GM13977 (cell line): ENCODE measurements around the gene LHB.
A peak's percentile ranks its signal among the peaks of the same experiment; 100 is the strongest.

Source experiments
- DNase-seq: peaks from one replicate; pipeline ENCODE4 v3.0.0; 2012; ENCODE audit warnings: low spot score
- CTCF ChIP-seq: IDR thresholded peaks from 2 replicates; pipeline ENCODE4 v1.5.1; 2012; ENCODE audit warnings: mild to moderate bottlenecking, control low read depth; ENCODE audit not compliant: insufficient read depth; ENCODE audit errors: extremely low read depth, missing control alignments
- in situ Hi-C: fragments of 300-500 bp; cut with MboI; formaldehyde crosslinking; loops from one replicate; pipeline ENCODE4 v1.12.0; 2022; ENCODE audit warnings: low sequenced_read_pairs, low pct_unique_long_range_greater_than_20kb, mixed read lengths, inconsistent platforms; ENCODE audit not compliant: unreplicated experiment

LHB gene

DNA sequence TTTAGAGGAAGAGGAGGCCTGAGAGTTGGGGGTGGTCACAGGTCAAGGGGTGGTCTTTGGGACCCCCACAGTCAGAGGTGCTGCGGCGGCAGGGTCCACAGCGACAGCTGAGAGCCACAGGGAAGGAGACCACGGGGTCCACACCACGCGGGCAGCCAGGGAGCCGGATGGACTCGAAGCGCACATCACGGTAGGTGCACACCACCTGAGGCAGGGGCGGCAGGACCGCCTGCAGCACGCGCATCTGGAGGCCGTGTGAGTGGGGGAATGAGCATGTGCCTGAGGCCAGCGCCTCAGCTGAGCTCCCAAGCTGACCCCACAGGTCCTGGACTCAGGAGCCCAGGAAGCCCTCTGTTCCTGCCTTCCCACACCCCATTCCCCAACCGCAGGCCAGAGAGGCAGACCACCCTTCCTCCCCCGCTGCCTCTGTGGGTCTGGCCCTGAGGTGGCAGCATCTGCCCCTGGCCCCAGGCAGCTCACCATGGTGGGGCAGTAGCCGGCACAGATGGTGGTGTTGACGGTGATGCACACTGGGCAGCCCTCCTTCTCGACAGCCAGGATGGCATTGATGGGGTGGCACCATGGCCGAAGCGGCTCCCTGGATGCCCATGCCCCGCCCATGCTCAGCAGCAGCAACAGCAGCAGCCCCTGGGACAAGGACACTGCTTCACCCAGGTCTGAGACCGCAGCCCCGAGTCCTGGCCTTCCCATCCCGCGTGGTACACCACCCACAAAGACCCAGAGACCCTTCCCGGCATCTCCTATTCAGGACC, 638 bp downstream of the LHB start:
- TF ChIP-seq CTCF = no peak
- in situ Hi-C loops = no loop called here
- no peak for DNase-seq

DNA sequence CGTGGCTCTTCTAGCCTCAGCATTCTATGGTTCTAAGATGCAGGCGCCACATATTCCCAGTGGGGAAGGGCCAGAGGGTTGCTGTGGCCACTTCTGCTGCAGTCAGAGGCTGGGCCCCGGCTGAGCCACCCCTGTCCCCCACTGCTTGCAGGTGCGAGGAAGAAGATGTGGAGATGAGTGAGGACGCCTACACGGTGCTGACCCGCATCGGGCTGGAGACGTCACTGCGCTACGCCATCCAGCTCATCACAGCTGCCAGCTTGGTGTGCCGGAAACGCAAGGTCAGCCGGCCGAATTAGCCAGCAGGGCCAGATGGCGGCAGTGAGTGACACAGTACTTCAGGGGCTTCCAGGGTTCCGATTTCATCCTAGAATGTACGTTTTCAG, 2.0 kb downstream of the LHB start:
- in situ Hi-C loops = no loop called here
- DNase-seq = peak; percentile 8
- no peak for TF ChIP-seq CTCF

- no peak for DNase-seq
- no peak for TF ChIP-seq CTCF
- in situ Hi-C loops = no loop called here
These were observed 2.6 kb downstream of the LHB start for GRCh38 chr19:49014123-49014869.

GRCh38 chr19:49011194-49011593, 5.7 kb downstream of the LHB start:
- no peak for TF ChIP-seq CTCF
- in situ Hi-C loops = no loop called here

GRCh38 chr19:49010453-49010852, 6.4 kb downstream of the LHB start:
- DNase-seq = no peak
- in situ Hi-C loops = no loop called here

More at GRCh38 chr19:49011194-49011593, 5.7 kb downstream of the LHB start:
- no peak for DNase-seq

GRCh38 chr19:49009828-49010227, 7.1 kb downstream of the LHB start:
- in situ Hi-C loops = no loop called here
- no peak for TF ChIP-seq CTCF
- no peak for DNase-seq

More at GRCh38 chr19:49010453-49010852, 6.4 kb downstream of the LHB start:
- TF ChIP-seq CTCF = no peak
